GM10248 (cell line): ENCODE measurements around the gene GPRIN1.

Source experiments
- CTCF ChIA-PET: fragments of 300-600 bp; sonication (Branson Sonifier 250); formaldehyde crosslinking; extraction: SDS; loops from one replicate; lab custom pipeline; 2021; ENCODE audit warnings: antibody characterized with exemption; lab: Yijun Ruan, JAX
- POLR2A ChIA-PET: fragments of 350-650 bp; sonication (Branson Sonifier 250); formaldehyde crosslinking; extraction: SDS; loops from one replicate; lab custom pipeline; 2020; ENCODE audit warnings: antibody characterized with exemption; lab: Yijun Ruan, JAX
- DNase-seq: peaks from one replicate; pipeline ENCODE4 v3.0.0; 2012; ENCODE audit errors: extremely low spot score
- CTCF ChIP-seq: IDR thresholded peaks from 2 replicates; pipeline ENCODE4 v1.5.1; 2012; ENCODE audit warnings: mild to moderate bottlenecking, low read depth; ENCODE audit errors: extremely low read depth, missing control alignments, control extremely low read depth

GPRIN1 gene

GRCh38 chr5:176630681-176631222 lies 20.8 kb upstream of the GPRIN1 start:
- DNase-seq = no peak
- no peak for TF ChIP-seq CTCF
- ChIA-PET POLR2A (no interaction called here), CTCF (interaction anchor here (0.9 to 2.9 kb wide), 7 partner anchors 11 to 58 kb away, joined by 3 to 10 read pairs (median 4); no protein-coding TSS in a partner anchor)

GRCh38 chr5:176629853-176630680 lies 20.1 kb upstream of the GPRIN1 start, which contains the start of the genes EIF4E1B and SNCB:
TSS of gene EIF4E1B (plus strand) at chr5:176630675. CDS start at chr5:176642788, 12,113 bp downstream.
TSS of gene SNCB (minus strand) at chr5:176630534. CDS start at chr5:176629654, 880 bp downstream.
- POLR2A ChIA-PET = no interaction called here
- no peak for TF ChIP-seq CTCF
- DNase-seq = peak; percentile 80
- CTCF ChIA-PET = interaction anchor here (0.9 to 2.9 kb wide), 7 partner anchors 11 to 58 kb away, joined by 3 to 10 read pairs (median 4); no protein-coding TSS in a partner anchor

- ChIA-PET CTCF (interaction anchor here (1.2 to 2.9 kb wide), 4 partner anchors 29 to 57 kb away, joined by 4 to 10 read pairs (median 7); no protein-coding TSS in a partner anchor), POLR2A (no interaction called here)
- TF ChIP-seq CTCF = no peak
- DNase-seq = no peak
Observed at GRCh38 chr5:176629317-176629852, 19.4 kb upstream of the GPRIN1 start.

GRCh38 chr5:176628406-176629228 lies 18.7 kb upstream of the GPRIN1 start:
- POLR2A ChIA-PET = no interaction called here
- no peak for DNase-seq
- no peak for TF ChIP-seq CTCF
- CTCF ChIA-PET = no interaction called here

- no peak for TF ChIP-seq CTCF
- CTCF ChIA-PET = no interaction called here
- POLR2A ChIA-PET = no interaction called here
Observed at GRCh38 chr5:176627582-176627981, 17.6 kb upstream of the GPRIN1 start.

GRCh38 chr5:176626876-176627236 lies 16.9 kb upstream of the GPRIN1 start:
- POLR2A ChIA-PET = no interaction called here
- no peak for DNase-seq
- CTCF ChIA-PET = no interaction called here
- no peak for TF ChIP-seq CTCF

More at GRCh38 chr5:176627582-176627981, 17.6 kb upstream of the GPRIN1 start:
- DNase-seq = no peak
